ENCODE data around the gene DYNLT5.

- TF ChIP-seq CTCF (IDR thresholded peaks at IDR 0.05) (no peak), POLR2AphosphoS5 (IDR thresholded peaks at IDR 0.05; ENCODE audit: insufficient read depth in 1 of 2, low read depth in 1 of 2) (no peak), POLR2A (IDR thresholded peaks at IDR 0.05) (no peak)
Measured at GRCh38 chr1:66773227-66773626, 21.0 kb downstream of the DYNLT5 start.

Data from vagina (tissue), 2 donors.